HUES6 (cell line): ENCODE results near the gene ZFP92.

Source experiments
- H3K27ac ChIP-seq: 2 replicates; pipeline ENCODE4 v1.7.0; 2013; ENCODE audit warnings: low read depth, mild to moderate bottlenecking, low read length, inconsistent platforms
- H3K27me3 ChIP-seq: 2 replicates; pipeline ENCODE4 v1.6.1; 2013; ENCODE audit warnings: low read length; ENCODE audit not compliant: control insufficient read depth, insufficient read depth
- H3K36me3 ChIP-seq: 2 replicates; pipeline ENCODE4 v1.6.1; 2013; ENCODE audit warnings: low read length; ENCODE audit not compliant: control insufficient read depth, insufficient read depth
- H3K4me1 ChIP-seq: 2 replicates; pipeline ENCODE4 v1.6.1; 2013; ENCODE audit warnings: low read length; ENCODE audit not compliant: control insufficient read depth, insufficient read depth
- H3K4me3 ChIP-seq: 2 replicates; pipeline ENCODE4 v1.5.1; 2013; ENCODE audit warnings: low read depth, low read length
- H3K9ac ChIP-seq: one replicate; pipeline ENCODE4 v1.6.1; 2013; ENCODE audit warnings: mild to moderate bottlenecking, low read length
- H3K9me3 ChIP-seq: 2 replicates; pipeline ENCODE4 v1.6.1; 2013; ENCODE audit warnings: low read depth, low read length; ENCODE audit not compliant: control insufficient read depth, insufficient read depth

ZFP92 gene

DNA sequence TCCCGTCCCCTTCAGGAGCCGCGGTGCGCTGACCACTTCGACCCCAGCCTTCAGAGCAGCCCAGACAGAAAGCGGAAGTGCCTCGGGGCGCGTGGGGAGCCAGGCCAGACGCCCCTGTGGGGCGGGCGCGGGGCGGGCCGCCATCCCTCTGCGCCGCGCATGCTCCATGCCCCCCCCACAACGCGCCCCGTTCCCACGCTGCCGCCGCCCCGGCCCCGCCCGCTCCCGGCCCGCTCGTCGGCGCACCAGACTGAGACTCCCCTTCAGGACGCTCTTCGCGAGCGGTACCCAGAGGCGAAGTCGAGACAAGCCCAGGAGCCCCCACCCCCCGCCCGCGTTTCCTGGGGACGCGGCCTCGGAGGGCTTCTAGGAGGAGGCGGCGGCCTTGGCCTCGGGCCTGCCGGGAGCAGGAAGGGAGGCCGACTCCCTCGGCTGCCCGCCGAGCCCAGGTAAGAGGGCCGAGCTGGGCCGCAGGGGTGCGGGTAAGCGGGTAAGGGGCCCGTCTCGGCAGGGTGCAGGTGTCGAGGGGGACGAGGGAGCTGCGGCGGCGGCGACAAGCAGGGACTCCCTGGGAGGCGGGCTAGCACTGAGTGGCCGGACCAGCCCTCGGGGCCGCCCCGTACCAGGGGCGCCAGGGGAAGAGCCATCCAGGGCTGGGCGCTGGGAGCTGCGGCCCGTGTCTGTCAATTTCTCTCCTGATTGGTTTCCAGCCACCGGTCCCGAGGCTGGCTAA, at the start of gene ZFP92:
ZFP92 (plus strand) TSS at position 218 of the 733 bp plus-strand sequence. CDS start 6,851 bp downstream, outside the sequence.
- peaks cover 22% of the 10 kb centered on the region; the same call in 1 of the 2 replicates for H3K9me3 ChIP-seq
- no peaks in the 10 kb centered on the region for H3K4me1 ChIP-seq
- H3K27me3 ChIP-seq = peaks cover 48% of the 10 kb centered on the region
- H3K27ac ChIP-seq = no peak within 1 kb of the TSS
- peak within 1 kb of the TSS; percentile 50 for H3K4me3 ChIP-seq
- no peaks in the 10 kb centered on the region for H3K36me3 ChIP-seq
- H3K9ac ChIP-seq = no peak within 1 kb of the TSS

GRCh38 chrX:153361781-153362397, 49.4 kb upstream of the ZFP92 start:
- Histone ChIP-seq H3K36me3 (no peaks in the 10 kb centered on the region), H3K27me3 (no peaks in the 10 kb centered on the region; the same call in 1 of the 2 replicates), H3K4me3 (no peak overlapping the region), H3K27ac (no peak overlapping the region), H3K4me1 (no peaks in the 10 kb centered on the region), H3K9ac (no peak overlapping the region), H3K9me3 (peaks cover 32% of the 10 kb centered on the region)

GRCh38 chrX:153365670-153366069, 45.6 kb upstream of the ZFP92 start:
- Histone ChIP-seq H3K27me3 (no peaks in the 10 kb centered on the region; the same call in 1 of the 2 replicates), H3K9ac (no peak overlapping the region), H3K4me1 (no peaks in the 10 kb centered on the region), H3K36me3 (no peaks in the 10 kb centered on the region), H3K4me3 (no peak overlapping the region), H3K27ac (no peak overlapping the region), H3K9me3 (peaks cover 10% of the 10 kb centered on the region; the same call in 1 of the 2 replicates)

GRCh38 chrX:153366119-153366518, 45.2 kb upstream of the ZFP92 start:
- Histone ChIP-seq H3K36me3 (no peaks in the 10 kb centered on the region), H3K9me3 (peaks cover 8% of the 10 kb centered on the region; the same call in 1 of the 2 replicates), H3K9ac (no peak overlapping the region), H3K27ac (no peak overlapping the region), H3K4me3 (no peak overlapping the region), H3K4me1 (no peaks in the 10 kb centered on the region), H3K27me3 (no peaks in the 10 kb centered on the region; the same call in 1 of the 2 replicates)

DNA sequence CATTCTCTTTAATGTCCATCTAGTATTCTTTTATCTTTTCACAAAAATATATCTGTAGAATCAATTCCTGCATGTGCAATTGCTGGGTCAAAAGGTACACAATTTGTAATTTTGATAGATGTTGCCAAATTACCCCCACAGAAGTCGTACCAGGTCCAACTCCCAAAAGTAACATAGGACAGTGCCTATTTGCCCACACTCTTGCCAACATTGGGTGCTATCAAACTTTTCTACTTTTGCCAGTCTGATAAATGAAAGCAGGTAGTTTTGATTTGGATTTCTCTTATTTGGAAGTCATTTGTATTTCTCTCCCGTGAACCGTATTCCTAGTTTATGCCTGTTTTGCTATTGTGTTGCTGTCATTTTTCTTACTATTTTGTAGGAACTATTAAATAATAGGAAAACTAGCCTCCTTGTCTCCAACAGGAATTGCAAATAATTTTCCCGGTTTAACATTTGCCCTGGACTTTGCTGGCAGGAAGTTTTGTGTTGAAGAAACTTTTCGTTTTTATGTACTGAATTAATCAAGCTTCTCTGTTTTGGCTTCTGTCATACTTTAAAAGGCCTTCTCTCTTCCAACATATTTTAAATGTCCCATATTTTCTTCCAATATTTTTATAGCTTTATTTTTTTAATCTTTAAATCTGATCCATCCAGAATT, 44.3 kb upstream of the ZFP92 start:
- Histone ChIP-seq H3K27me3 (no peaks in the 10 kb centered on the region; the same call in 1 of the 2 replicates), H3K4me1 (no peaks in the 10 kb centered on the region), H3K9me3 (peaks cover 8% of the 10 kb centered on the region; the same call in 1 of the 2 replicates), H3K4me3 (no peak overlapping the region), H3K36me3 (no peaks in the 10 kb centered on the region), H3K27ac (no peak overlapping the region), H3K9ac (no peak overlapping the region)

GRCh38 chrX:153370293-153371055, 40.8 kb upstream of the ZFP92 start:
- Histone ChIP-seq H3K36me3 (no peaks in the 10 kb centered on the region), H3K27me3 (no peaks in the 10 kb centered on the region; the same call in 1 of the 2 replicates), H3K9me3 (peaks cover 12% of the 10 kb centered on the region; the same call in 1 of the 2 replicates), H3K27ac (no peak overlapping the region), H3K4me3 (no peak overlapping the region), H3K4me1 (no peaks in the 10 kb centered on the region), H3K9ac (no peak overlapping the region)

GRCh38 chrX:153371256-153371655, 40.0 kb upstream of the ZFP92 start:
- H3K9me3 ChIP-seq = peaks cover 18% of the 10 kb centered on the region; the same call in 1 of the 2 replicates

GRCh38 chrX:153372949-153373348, 38.3 kb upstream of the ZFP92 start:
- Histone ChIP-seq H3K27ac (no peak overlapping the region), H3K36me3 (no peaks in the 10 kb centered on the region), H3K9me3 (peaks cover 25% of the 10 kb centered on the region), H3K9ac (no peak overlapping the region), H3K4me1 (no peaks in the 10 kb centered on the region), H3K27me3 (no peaks in the 10 kb centered on the region), H3K4me3 (no peak overlapping the region)

More at GRCh38 chrX:153371256-153371655, 40.0 kb upstream of the ZFP92 start:
- Histone ChIP-seq H3K27me3 (no peaks in the 10 kb centered on the region; the same call in 1 of the 2 replicates), H3K4me3 (no peak overlapping the region), H3K9ac (no peak overlapping the region), H3K27ac (no peak overlapping the region), H3K4me1 (no peaks in the 10 kb centered on the region), H3K36me3 (no peaks in the 10 kb centered on the region)

GRCh38 chrX:153374426-153374825, 36.8 kb upstream of the ZFP92 start:
- peaks cover 29% of the 10 kb centered on the region for H3K9me3 ChIP-seq

GRCh38 chrX:153375571-153375970, 35.7 kb upstream of the ZFP92 start:
- H3K4me1 ChIP-seq = no peaks in the 10 kb centered on the region; the same call in 1 of the 2 replicates

More at GRCh38 chrX:153374426-153374825, 36.8 kb upstream of the ZFP92 start:
- Histone ChIP-seq H3K9ac (no peak overlapping the region), H3K27me3 (no peaks in the 10 kb centered on the region), H3K36me3 (no peaks in the 10 kb centered on the region), H3K27ac (no peak overlapping the region), H3K4me1 (no peaks in the 10 kb centered on the region; the same call in 1 of the 2 replicates), H3K4me3 (no peak overlapping the region)

More at GRCh38 chrX:153375571-153375970, 35.7 kb upstream of the ZFP92 start:
- no peak overlapping the region for H3K9ac ChIP-seq
- H3K27ac ChIP-seq = no peak overlapping the region
- H3K36me3 ChIP-seq = no peaks in the 10 kb centered on the region
- H3K4me3 ChIP-seq = no peak overlapping the region
- peaks cover 34% of the 10 kb centered on the region for H3K9me3 ChIP-seq
- no peaks in the 10 kb centered on the region for H3K27me3 ChIP-seq
